ENCODE measurements around the gene DOHH.

Gene DOHH, protein sequence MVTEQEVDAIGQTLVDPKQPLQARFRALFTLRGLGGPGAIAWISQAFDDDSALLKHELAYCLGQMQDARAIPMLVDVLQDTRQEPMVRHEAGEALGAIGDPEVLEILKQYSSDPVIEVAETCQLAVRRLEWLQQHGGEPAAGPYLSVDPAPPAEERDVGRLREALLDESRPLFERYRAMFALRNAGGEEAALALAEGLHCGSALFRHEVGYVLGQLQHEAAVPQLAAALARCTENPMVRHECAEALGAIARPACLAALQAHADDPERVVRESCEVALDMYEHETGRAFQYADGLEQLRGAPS

DNA sequence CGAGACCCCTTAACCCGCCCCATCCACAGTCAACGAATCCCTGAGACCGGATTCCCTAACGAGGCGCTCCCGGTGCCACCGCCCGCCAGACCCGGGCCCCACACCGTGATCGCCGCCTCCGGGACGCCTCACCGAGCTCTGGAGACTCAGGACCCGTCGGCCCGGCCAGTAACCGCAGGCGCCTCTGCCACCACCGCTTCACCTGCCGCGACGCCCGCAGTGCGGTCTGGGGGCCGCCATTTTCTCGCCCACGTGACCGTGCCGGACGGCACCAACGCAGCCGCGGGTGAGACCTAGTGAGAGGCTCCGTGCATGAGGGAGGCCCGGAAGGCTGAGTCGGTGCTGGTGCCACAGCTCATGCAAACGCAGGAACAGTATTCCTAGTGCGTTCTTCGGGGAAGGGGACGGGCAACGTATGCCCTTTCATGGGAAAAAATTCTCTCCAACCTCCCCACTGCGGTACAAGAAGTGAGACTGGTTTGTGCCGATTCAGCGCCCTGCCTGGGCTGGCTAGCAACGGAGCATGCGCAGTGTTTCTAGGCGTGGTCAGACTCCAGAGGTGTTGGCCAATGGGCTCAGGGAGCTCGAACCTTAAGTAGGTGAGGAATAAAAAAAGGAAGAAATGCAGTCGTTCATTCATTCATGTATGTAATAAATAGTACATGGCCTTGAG lies at the start of gene DOHH:
Gene DOHH, minus strand, starts transcription at position 246 of the 673 bp plus-strand sequence. CDS start 3,860 bp downstream, outside the sequence.
- peak; percentile 99 for DNase-seq (ENCODE audit: low spot score)

DNA sequence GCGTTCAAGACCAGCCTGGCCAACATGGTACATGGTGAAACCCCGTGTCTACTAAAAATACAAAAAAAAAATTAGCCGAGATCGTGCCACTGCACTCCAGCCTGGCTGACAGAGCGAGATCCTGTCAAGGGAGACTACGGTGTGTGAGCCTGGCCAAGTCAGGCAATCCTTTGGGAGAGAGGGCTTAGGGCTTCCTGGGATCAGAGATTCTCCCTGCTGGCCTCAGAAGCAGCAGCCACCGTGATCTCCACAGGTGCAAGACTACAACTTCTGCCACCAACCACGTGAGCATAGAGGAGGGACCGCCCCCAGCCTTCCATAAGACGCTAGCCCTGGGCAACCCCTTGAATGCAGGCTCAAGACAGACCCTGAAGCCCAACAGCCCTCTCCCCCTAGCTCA lies 49.3 kb upstream of the DOHH start:
- no peak for DNase-seq (ENCODE audit: low spot score)

DNA sequence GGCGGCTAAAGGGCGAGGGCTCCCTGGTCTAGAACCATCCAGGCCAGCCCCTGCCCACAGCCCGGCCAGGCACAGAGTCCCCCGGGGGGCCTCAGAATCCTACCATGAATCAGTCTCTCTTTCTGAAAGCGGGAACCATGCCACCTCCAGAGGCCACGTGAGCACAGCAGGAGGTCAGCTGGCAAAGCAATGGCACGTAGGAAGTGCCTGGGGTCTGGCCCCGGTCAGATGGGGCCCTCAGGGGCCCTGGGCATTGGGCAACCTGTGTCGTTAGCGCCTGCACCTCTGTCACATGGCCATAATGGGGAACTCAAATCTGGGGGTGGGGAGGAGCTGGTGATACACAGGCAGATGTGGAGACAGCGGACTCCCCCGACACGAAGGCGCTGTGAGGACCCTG lies 48.1 kb upstream of the DOHH start:
- no peak for DNase-seq (ENCODE audit: low spot score)

DNA sequence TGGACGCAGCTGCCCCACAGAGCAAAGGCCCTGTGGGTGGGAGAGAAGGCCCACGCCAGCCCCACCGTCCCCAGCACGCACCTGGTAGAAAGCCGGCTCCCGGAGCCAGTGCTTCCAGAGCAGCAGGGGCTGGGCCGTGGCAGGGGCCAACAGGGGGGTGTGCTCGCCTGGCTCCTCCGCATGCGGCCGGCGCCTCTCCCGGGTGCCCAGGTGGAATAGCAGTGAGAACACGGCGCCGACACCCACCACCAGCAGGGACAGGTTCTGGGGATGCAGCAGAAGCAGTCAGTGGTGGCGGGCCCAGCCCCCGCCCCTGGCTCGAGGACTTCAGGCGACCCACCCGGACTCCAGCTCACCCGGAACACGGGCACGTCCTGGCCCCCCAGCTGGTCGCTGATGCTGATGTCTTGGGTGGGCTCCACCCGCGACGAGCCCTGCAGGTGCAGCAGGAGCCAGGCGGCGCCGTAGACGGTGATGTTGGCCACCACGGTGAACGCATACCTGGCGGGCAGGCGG lies 47.4 kb upstream of the DOHH start:
- no peak for DNase-seq (ENCODE audit: low spot score)

DNA sequence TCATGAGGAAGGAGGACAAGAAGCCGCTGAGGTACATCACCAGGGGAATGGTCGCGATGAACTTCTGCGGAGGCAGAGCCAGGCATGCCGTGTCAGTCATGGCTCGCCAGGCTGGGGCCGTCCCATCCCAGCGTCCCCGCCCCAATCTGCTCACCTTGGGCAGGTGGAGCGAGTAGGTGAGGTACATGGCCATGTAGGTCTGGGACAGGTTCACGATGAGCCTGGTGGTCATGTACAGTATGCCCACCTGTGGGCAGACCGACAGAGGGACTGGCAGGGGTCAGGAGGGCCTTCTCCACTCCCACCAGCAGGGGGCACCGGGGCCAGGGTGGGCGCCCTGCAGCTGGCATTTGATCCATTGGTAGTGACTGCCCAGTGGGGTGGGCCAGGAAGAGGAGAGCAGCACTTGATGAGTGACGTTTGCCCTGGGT lies 46.8 kb upstream of the DOHH start:
- DNase-seq (ENCODE audit: low spot score) = no peak

DNA sequence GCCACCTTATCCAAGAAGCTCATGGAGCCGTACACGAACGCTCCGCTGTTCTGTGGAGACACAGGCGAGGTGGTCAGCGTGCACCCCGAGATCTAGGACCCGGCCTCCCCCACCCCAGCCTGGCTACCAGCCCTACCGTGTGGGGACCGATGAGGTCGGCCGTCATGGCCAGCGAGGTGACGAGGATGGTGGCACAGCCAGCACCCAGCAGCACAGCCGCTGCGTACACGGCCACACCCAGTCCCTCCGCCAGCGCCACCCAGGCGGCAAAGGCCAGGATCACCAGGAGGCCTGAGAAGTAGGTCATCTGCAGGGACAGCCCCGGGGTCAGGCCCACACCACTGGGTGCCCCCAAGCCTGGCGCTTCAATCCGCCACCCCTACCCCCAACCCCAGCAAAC lies 45.6 kb upstream of the DOHH start:
- DNase-seq (ENCODE audit: low spot score) = no peak

DNA sequence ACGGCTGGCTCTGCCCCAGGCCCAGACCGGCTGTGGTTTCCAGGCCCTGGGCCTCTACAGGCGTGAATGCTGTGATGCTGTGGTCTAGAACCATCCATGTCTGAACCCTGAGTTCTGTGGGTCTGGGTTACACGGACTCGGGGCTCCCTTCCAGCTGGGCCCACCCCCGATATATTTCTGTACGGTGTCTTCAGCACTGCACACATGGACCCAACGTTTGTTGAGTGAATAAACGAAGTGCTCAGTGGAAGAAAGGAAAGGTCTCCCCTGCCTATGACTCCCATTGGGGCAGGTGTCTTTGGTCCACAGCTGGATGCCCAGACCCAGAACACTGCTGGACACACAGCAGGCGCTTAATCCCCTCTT lies 45.2 kb upstream of the DOHH start:
- DNase-seq (ENCODE audit: low spot score) = no peak

DNA sequence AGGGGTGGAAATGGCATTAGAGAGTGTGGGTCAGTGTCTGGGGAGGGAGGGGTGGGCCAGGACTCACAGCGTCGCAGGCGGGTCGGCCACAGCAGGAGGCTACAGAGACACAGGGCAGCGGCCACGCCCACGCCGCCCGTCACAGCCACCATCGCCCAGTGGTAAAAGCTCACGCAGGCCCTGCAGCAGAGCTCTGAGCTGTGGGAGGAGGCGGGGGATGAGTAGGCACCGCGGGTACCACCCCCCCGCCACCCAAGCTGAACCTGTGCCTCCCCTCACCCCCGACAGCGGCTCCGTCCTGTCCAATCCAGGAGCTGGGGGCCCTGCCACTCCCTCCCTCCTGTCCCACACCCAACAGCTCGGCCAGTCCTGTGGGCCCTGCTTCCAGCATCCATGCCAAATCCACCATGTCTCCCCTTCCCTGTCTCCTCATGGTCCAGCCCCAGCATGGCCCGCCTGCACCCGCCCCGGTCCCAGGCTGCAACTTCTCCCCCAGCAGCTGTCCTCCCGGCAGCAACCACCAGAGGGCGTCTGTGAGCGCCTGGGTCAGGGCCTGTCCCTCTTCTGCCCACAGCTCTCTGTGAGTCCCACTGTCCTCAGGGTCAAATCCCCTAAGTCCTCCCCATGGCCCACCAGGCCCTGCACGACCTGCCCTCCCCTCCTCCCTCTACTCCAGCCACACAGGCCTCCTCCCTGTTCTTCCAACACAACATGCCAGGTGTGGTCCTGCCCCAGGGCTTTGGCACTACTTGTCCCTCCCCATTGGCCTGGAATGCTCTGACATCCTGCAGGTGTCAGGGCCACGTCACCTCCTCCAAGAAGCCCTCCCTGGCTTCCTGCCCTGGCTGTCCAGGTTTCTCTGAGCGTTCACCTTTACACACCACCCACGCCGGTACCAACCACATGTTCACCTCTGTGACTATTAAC lies 44.5 kb upstream of the DOHH start:
- peak; percentile 50 for DNase-seq (ENCODE audit: low spot score)

DNA sequence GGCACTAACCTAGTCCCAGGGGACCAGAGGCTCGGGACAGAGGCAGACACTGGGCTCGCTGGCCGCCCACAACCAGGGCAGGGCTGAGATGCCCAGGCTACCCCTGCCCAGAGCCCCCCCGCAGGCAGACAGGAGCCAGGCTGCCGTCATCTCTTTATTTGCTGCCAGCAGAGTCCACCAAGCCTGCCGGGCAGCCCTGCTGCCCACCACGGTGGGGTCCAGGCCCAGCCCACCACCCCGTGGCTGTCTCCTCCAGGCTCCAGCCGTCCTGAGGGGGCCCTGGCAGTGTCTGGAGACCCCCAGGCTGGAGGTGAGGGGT lies 43.5 kb upstream of the DOHH start:
- DNase-seq (ENCODE audit: low spot score) = no peak

DNA sequence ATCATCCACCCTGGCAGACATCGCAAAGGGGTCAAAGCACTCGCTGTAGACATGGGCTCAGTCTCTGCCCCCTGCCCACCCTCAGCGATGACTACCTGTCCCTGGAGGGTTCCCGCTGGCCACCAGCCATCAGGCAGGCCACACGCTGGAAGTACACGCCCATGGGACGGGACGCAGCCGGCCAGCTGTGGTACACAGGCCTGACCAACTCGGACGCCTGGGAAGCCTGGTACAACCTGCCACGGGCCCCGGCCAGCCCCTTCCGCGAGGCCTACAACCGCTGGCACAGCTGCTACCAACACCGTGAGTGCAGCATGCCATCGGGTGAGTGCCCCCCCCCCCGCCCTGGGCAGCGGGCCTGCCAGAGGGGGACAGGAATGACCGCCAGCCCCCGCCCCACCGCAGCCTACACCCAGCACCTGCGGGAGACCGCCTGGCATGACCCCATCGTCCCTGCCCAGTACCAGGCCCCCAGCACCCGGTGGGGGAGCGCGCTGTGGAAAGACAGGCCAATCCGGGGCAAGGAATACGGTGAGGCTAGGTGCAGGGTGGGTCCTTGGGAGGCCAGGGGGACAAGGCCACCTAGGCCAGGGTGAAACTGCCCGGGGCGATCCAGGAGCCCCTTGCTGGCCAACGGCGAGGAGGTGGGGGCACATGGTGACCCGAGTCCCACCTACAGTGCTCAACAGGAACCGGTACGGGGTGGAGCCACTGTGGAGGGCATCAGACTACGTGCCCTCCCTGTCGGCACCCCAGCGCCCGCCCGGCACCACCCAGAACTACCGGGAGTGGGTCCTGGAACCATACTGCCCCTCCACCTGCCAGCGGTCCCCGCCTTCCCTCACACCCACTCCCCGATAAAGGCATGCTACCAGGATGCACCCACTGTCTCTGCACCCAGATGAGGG lies 42.9 kb upstream of the DOHH start:
- no peak for DNase-seq (ENCODE audit: low spot score)

DNA sequence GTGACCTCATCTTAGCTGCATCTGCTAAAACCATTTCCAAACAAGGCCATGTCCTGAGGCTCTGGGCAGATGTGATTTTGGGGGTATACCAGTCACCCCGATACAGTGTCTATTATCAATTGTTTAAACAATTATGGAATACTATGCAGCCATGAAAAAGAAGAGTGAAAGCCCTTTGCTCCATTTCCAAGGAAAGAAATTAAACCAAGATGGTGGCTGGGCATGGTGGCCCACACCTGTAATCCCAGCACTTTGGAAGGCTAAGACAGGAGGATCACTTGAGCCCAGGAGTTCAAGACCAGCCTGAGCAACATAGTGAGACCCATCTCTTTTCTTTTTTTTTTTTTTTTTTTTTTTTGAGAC lies 39.3 kb upstream of the DOHH start:
- DNase-seq (ENCODE audit: low spot score) = no peak

DNA sequence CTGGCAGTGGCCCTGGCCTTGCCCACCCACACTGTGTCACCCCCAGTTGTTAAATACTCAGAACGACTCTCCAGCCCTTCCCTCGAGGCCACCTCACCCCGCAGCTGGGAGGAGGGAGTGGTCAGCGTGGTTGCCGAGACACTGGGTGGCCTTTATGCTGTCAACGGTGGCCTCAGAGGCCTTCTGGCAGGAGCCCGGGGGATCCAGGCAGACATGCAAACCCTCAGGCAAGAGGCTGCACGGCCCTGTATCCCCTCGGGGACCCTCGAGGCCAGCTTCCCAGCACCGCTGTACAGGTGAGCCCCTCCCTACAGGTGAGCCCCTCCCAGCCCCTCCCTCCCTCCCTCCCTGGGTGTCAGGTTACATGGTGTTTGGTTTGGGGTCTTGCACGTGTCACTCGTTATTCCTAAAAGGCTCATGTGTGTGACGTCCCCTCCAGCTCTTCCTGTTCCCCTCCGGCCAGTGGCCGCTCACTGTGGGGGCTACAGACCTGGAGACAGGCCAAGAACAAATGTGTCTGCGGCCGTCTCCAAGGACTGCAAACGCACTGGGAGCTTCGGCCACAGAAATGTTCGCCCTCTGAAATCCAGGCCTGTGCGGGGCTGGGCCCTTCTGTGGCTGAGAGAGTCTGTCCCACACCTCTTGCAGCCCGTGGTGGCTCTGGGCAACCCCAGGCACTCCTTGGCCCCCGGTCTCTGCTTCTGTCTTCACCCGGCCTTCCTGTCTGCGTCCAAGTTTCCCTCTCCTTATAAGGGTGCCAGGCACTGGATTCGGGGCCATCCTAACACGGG lies 38.7 kb upstream of the DOHH start, which contains the start of gene TEKTIP1:
Gene TEKTIP1, plus strand, starts transcription at position 210 of the 791 bp plus-strand sequence. Its CDS starts 4 bp downstream, at position 214.
- DNase-seq (ENCODE audit: low spot score) = no peak

DNA sequence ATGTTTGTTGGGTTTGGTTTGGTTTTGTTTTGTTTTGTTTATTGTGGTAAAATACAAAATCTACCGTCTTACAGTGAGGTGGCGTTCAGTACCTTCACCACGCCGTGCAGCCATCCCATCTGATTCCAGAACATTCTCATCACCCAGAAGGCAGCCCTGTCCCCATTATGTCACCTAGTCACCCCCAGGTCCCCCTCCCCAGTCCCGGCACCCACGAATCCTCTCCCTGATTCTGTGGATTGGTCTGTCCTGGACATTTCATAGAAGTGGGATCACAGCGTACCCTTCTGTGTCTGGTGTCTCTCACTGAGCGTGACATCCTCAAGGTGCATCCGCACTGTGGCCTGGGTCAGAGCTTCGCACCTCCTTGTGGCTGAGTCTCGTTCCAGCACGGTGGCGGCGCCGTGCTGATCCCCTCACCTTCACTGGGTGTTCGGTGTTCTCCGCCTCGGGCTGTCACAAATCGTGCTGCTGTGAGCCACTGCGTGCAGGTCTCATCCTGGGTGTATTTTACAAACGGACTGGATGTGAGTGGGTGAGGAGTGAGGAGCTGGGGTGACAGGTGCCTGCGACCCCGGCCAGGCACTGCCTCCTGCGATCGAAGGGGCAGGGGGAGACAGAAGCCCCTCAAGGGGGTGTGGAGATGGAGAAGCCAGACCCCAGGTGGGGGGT lies 37.9 kb upstream of the DOHH start:
- no peak for DNase-seq (ENCODE audit: low spot score)

DNA sequence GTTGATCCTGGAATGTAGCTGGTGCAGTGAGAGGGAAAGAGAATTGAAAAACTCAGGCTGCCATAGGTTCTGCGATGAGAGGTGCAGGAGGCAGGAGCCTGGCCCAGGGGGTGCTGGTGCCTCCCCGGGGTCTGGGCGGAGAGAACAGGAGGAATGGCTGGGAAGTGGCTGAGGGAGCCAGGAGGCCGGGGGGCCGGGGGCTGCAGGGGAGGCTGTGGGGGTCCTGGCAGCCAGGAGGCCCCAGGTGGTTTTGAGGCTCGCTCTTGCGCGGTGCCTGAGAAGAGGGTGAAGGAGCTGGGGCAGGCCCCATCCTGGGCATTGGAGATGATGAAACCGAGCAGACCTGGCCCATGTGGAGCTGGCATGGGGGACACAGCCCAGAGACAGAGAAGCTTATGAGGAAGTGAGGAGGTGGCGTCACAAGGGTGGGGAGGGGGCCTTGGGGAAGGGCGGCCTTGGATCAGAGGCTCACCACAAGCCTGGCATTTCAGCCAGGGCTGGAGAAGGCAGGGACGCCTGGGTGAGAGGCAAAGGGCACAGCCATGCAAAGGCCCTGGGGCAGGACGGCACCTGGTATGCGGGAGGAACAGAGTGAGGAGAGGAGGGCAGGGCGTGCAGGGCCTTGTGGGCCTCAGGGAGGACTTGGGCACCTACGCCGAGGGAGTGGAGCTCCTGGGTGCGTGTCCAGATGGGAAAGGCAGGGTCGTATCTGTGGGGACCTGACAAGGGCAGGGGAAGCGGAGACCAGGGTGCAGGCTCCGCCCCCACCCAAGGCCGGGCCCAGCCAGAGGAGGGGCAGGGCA lies 37.2 kb upstream of the DOHH start:
- no peak for DNase-seq (ENCODE audit: low spot score)

DNA sequence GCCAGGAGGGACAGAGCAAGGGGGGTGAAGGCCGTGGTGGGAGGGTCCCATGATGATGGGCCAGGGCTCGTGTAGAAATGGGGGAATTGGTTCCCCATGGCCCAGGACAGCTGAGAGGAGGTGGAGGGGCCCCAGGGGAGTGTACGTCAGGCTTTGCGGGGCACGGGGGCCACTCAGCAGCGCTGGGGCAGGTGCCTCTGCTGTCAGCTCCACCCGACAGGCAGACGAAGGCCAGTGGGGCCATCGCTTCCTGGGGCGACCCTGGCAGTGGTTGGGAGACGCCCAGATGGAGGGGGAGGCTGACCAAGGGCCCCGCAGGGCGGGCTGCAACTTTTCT lies 36.6 kb upstream of the DOHH start:
- DNase-seq (ENCODE audit: low spot score) = no peak

DNA sequence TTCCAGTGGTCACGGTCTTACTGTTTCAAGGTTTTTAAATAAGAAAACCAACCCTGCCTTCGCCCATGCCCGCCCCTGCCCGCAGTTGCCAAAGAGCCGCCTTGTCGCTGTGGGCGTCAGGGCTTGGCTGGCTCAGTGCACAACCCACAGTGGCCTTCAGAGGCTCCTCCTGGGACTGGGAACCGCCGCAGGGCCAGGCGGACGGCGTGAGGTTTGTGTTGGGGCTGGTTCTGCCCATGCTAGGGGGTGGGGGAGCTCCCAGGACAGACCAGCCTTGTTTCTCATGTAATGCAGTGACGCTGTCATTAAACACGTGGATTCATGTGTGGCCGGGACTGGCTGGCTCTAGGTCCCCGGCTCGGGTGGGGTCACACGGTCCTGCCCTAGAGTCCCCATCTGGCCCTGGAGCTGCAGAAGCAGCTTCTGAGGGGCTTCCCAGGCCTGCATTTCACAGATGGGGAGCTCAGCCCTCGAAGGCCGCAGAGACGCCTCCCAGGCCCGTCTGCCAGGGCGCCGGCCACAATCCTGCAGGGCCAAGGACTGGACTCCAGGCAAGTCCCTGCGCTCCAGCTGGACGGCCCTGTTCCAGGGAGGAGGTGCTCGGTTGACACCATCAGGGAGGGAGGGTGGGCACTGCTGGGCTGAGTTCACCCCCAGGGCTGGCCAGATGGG lies 36.1 kb upstream of the DOHH start:
- DNase-seq (ENCODE audit: low spot score) = peak; percentile 95

DNA sequence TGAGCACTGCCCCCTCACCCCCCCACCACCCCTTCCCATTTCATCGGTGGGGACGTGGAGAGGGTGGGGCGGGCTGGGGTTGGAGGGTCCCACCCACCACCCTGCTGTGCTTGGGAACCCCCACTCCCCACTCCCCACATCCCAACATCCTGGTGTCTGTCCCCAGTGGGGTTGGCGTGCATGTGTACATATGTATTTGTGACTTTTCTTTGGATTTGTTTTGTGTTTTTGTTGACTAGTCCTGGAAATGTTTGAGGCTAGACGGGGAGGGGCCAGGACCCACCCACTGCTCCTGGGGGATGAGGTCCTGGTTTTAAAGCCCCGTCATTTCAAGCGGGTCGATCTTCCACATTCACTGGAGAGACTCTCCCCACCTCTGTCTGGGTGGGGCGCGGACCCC lies 35.5 kb upstream of the DOHH start:
- no peak for DNase-seq (ENCODE audit: low spot score)

DNA sequence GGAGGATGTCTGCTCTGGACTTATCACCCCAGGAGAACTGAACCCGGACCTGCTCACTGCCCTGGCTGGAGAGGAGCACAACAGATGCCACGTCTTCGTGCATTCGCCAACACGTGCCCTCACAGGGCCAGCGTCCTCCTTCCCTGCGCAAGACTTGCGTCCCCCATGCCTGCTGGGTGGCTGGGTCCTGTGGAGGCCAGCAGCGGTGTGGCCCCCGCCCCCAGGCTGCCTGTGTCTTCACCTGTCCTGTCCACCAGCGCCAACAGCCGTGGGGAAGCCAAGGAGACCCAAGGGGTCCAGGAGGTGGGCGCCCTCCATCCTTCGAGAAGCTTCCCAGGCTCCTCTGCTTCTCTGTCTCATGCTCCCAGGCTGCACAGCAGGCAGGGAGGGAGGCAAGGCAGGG lies 35.1 kb upstream of the DOHH start:
- DNase-seq (ENCODE audit: low spot score) = no peak

DNA sequence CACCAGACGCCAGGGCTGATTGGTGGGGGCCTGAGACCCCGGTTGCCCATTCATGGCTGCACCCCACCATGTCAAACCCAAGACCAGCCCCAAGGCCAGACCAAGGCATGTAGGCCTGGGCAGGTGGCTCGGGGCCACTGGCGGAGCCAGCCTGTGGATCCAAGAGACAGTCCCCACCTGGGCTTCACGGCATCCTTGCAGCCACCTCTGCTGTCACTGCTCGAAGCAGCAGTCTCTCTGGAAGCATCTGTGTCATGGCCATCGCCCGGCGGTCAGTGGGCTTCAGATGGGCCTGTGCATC lies 34.7 kb upstream of the DOHH start:
- DNase-seq (ENCODE audit: low spot score) = no peak
